A549 (cell line): ENCODE data around the gene ZKSCAN5.

Experiments used
- BHLHE40 ChIP-seq: IDR thresholded peaks from 2 replicates; pipeline ENCODE4 v1.6.1; 2012; ENCODE audit warnings: low read depth, low read length, inconsistent platforms
- GATA3 ChIP-seq: IDR thresholded peaks from 2 replicates; pipeline ENCODE4 v1.6.1; 2012; ENCODE audit warnings: borderline replicate concordance
- HDAC2 ChIP-seq: fragments of 200-600 bp; sonication (generic); IDR thresholded peaks from 2 replicates; pipeline ENCODE4 v1.6.1; 2016
- HOXB5 ChIP-seq: fragments of 250-450 bp; sonication (Bioruptor Pico); IDR thresholded peaks from 2 replicates; pipeline ENCODE4 v1.5.0; 2020; ENCODE audit warnings: mild to moderate bottlenecking, moderate library complexity
- POLR2A ChIP-seq: IDR thresholded peaks from 2 replicates; pipeline ENCODE4 v1.6.1; 2012; ENCODE audit warnings: mild to moderate bottlenecking, low read length
- RAD21 ChIP-seq, 2 experiments: fragments of >200 bp in 1 of 2; sonication (Bioruptor Twin) in 1 of 2; formaldehyde crosslinking in 1 of 2; IDR thresholded peaks in 1 of 2; conservative IDR thresholded peaks in 1 of 2; 2 replicates in 1 of 2; 3 replicates in 1 of 2; pipeline ENCODE4 v1.6.1; 2012 to 2018; ENCODE audit warnings: inconsistent platforms in 1 of 2
- RCOR1 ChIP-seq: fragments of 150-350 bp; IDR thresholded peaks from 2 replicates; pipeline ENCODE4 v1.6.1; 2014; ENCODE audit warnings: antibody characterized with exemption, low read length, low read depth
- RNF2 ChIP-seq: fragments of 200-600 bp; sonication (generic); IDR thresholded peaks from 2 replicates; pipeline ENCODE4 v1.6.1; 2016; ENCODE audit warnings: low read depth, mild to moderate bottlenecking, antibody characterized with exemption, moderate library complexity, borderline replicate concordance
- SREBF2 ChIP-seq: fragments of 450-650 bp; IDR thresholded peaks from 2 replicates; pipeline ENCODE4 v1.6.1; 2014; ENCODE audit warnings: mild to moderate bottlenecking, moderate library complexity
- TP53 ChIP-seq: fragments of 250-450 bp; sonication (Bioruptor Pico); IDR thresholded peaks from 2 replicates; pipeline ENCODE4 v1.5.0; 2021; ENCODE audit warnings: mild to moderate bottlenecking, moderate library complexity
- TF ChIP-seq, protein P1 (sequence below): fragments of >200 bp; sonication (Bioruptor Twin); formaldehyde crosslinking; IDR thresholded peaks from 3 replicates; pipeline ENCODE4 v1.5.1; 2016
- TF ChIP-seq, protein P2 (sequence below): IDR thresholded peaks from 2 replicates; pipeline ENCODE4 v1.6.1; 2012
- TF ChIP-seq, protein P3 (sequence below): fragments of >200 bp; sonication (Bioruptor Twin); formaldehyde crosslinking; IDR thresholded peaks from 3 replicates; pipeline ENCODE4 v1.6.1; 2016

DNA sequence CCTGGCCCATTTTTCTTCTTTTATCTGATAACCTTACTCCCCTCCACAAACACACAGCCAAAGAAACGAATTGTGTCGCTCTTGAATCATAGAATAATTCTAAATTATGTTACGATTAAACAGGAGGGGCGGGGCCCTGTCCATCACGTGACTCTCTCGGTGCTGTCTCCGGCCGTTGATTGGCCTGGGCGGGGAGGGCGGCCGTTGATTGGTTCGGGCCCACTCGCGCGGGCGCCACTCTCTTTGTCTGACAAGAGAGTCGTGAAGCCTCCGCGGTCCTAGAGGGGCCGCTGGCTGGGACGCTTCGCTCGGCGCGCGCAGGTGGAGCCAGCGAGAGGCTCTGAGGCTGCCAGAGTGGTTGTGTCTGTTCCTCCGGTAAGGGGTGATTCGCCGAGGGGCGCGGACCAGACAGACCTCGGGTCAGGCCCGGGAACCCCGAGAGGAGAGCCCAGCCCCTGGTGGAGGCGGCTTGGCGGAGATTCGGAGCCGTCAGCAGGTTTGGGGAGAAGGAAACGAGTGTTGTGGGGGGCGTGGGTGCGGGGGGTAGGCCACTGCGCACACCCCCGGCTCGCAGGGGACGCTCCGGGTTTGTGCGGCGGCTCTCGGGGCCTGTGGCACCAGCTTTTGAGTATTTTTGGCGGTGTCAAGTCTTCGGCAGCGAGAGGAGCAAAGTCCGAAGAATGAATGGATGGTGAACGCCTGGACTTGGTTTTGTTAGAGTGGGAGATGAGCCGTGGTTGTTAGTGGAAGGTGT lies 31.7 kb upstream of the ZKSCAN5 start, which contains the start of gene ZNF789:
- TF ChIP-seq GATA3 (no peak), SREBF2 (no peak), POLR2A (peak; percentile 55), HOXB5 (no peak), RAD21 (conservative IDR thresholded peaks at IDR 0.05 in 1 of 2, IDR thresholded peaks at IDR 0.05 in 1 of 2) (no peak), TP53 (CRISPR knock-in tag) (0 out of 2 replicates have a peak, but pooled peaks have one; percentile 29), HDAC2 (no peak), RCOR1 (no peak), BHLHE40 (0 out of 2 replicates have a peak, but pooled peaks have one; percentile 2), RNF2 (no peak)
- TF ChIP-seq, protein P1, sequence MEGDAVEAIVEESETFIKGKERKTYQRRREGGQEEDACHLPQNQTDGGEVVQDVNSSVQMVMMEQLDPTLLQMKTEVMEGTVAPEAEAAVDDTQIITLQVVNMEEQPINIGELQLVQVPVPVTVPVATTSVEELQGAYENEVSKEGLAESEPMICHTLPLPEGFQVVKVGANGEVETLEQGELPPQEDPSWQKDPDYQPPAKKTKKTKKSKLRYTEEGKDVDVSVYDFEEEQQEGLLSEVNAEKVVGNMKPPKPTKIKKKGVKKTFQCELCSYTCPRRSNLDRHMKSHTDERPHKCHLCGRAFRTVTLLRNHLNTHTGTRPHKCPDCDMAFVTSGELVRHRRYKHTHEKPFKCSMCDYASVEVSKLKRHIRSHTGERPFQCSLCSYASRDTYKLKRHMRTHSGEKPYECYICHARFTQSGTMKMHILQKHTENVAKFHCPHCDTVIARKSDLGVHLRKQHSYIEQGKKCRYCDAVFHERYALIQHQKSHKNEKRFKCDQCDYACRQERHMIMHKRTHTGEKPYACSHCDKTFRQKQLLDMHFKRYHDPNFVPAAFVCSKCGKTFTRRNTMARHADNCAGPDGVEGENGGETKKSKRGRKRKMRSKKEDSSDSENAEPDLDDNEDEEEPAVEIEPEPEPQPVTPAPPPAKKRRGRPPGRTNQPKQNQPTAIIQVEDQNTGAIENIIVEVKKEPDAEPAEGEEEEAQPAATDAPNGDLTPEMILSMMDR = no peak
- TF ChIP-seq, protein P2, sequence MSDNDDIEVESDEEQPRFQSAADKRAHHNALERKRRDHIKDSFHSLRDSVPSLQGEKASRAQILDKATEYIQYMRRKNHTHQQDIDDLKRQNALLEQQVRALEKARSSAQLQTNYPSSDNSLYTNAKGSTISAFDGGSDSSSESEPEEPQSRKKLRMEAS = peak; percentile 88
- TF ChIP-seq, protein P3, sequence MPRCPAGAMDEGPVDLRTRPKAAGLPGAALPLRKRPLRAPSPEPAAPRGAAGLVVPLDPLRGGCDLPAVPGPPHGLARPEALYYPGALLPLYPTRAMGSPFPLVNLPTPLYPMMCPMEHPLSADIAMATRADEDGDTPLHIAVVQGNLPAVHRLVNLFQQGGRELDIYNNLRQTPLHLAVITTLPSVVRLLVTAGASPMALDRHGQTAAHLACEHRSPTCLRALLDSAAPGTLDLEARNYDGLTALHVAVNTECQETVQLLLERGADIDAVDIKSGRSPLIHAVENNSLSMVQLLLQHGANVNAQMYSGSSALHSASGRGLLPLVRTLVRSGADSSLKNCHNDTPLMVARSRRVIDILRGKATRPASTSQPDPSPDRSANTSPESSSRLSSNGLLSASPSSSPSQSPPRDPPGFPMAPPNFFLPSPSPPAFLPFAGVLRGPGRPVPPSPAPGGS = peak; percentile 53; the same call in 1 of the 3 replicates
